NT2/D1 (cell line): ENCODE data around the gene EFTUD2.

Source experiments
- DNase-seq: peaks from one replicate; pipeline ENCODE4 v3.0.0-alpha.2; 2011; ENCODE audit warnings: low read depth, low spot score
- H3K27me3 ChIP-seq: 2 replicates; pipeline ENCODE4 v1.6.0; 2011; ENCODE audit warnings: mild to moderate bottlenecking; ENCODE audit not compliant: insufficient read length, insufficient read depth
- H3K36me3 ChIP-seq: 2 replicates; pipeline ENCODE4 v1.6.1; 2011; ENCODE audit warnings: mild to moderate bottlenecking, low read length, mixed read lengths; ENCODE audit not compliant: insufficient read depth, insufficient read length
- H3K4me1 ChIP-seq: 2 replicates; pipeline ENCODE4 v1.5.1; 2011; ENCODE audit not compliant: insufficient read depth, insufficient read length
- H3K4me3 ChIP-seq: 2 replicates; pipeline ENCODE4 v1.5.1; 2011; ENCODE audit warnings: low read depth; ENCODE audit not compliant: insufficient read length
- H3K9ac ChIP-seq: 2 replicates; pipeline ENCODE4 v1.6.0; 2011; ENCODE audit warnings: low read depth; ENCODE audit not compliant: insufficient read length
- H3K9me3 ChIP-seq: 2 replicates; pipeline ENCODE4 v1.5.1; 2011; ENCODE audit warnings: mild to moderate bottlenecking, low read length; ENCODE audit not compliant: insufficient read depth
- SUZ12 ChIP-seq: IDR thresholded peaks from 2 replicates; pipeline ENCODE4 v1.6.1; 2011; ENCODE audit not compliant: insufficient read length, insufficient read depth; ENCODE audit errors: extremely low read depth
- YY1 ChIP-seq: IDR thresholded peaks from 2 replicates; pipeline ENCODE4 v1.6.1; 2011; ENCODE audit not compliant: insufficient read length, insufficient read depth
- ZNF274 ChIP-seq: IDR thresholded peaks from 2 replicates; pipeline ENCODE4 v1.6.1; 2011; ENCODE audit warnings: mild to moderate bottlenecking, low read depth, low read length

The EFTUD2 gene

GRCh38 chr17:44903012-44903685 lies 3.9 kb upstream of the EFTUD2 start:
- Histone ChIP-seq H3K27me3 (no peaks in the 10 kb centered on the region), H3K4me1 (peaks cover 12% of the 10 kb centered on the region), H3K9ac (no peak overlapping the region), H3K36me3 (peaks cover 10% of the 10 kb centered on the region), H3K9me3 (no peaks in the 10 kb centered on the region), H3K4me3 (no peak overlapping the region)
- DNase-seq = no peak
- no peak for TF ChIP-seq YY1
- no peak for TF ChIP-seq ZNF274
- no peak for TF ChIP-seq SUZ12

- no peak overlapping the region for H3K4me3 ChIP-seq
- no peak for DNase-seq
- no peak overlapping the region for H3K9ac ChIP-seq
- H3K36me3 ChIP-seq = peaks cover 16% of the 10 kb centered on the region
- no peaks in the 10 kb centered on the region for H3K9me3 ChIP-seq
- H3K27me3 ChIP-seq = no peaks in the 10 kb centered on the region
- TF ChIP-seq ZNF274 (no peak), SUZ12 (no peak), YY1 (no peak)
- H3K4me1 ChIP-seq = peaks cover 12% of the 10 kb centered on the region
Measured at GRCh38 chr17:44902135-44902760, 3.0 kb upstream of the EFTUD2 start.

DNA sequence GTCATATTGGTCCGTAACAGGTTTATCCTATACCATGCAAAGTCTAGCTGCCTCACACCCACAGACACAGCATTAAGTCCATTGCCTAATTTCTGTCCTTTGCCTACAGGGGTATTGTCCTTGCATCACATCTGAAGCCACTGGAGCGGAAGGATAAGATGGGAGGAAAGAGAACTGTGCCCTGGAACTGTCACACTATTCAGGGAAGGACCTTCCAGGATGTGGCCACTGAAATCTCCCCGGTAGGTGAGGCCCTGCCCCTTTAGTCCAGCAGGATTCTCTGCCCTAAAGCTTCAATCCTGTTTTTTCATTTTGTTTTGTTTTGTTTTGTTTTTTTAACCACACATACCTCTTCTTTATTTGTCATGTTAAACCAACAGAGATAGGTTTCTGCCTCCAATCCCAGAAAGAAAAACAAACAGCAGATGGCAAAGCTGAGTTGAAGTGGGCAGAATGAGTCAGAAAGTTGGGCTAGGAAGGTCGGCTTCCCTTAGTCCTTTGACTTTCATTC lies 2.2 kb upstream of the EFTUD2 start:
- Histone ChIP-seq H3K27me3 (no peaks in the 10 kb centered on the region), H3K4me3 (no peak overlapping the region), H3K9ac (no peak overlapping the region), H3K9me3 (no peaks in the 10 kb centered on the region), H3K36me3 (peaks cover 19% of the 10 kb centered on the region), H3K4me1 (peaks cover 11% of the 10 kb centered on the region)
- TF ChIP-seq SUZ12 (no peak), ZNF274 (no peak), YY1 (no peak)
- DNase-seq = no peak

DNA sequence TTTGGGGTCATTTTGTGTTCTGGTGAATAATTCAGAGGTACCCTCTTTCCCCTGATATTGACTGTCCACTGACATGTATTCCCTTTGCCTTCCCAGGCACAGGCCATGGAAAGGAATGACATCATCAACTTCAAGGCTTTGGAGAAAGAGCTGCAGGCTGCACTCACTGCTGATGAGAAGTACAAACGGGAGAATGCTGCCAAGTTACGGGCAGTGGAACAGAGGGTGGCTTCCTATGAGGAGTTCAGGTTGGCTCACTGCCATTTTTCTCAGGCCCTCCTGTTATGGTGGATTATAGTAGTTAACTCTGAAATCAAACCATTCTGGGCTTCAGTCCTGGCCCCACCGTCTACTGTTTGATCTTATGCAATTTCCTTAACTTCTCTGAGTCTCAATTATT lies 1.6 kb upstream of the EFTUD2 start:
- Histone ChIP-seq H3K27me3 (no peaks in the 10 kb centered on the region), H3K36me3 (peaks cover 22% of the 10 kb centered on the region), H3K4me1 (peaks cover 6% of the 10 kb centered on the region), H3K9ac (no peak overlapping the region), H3K4me3 (no peak overlapping the region), H3K9me3 (no peaks in the 10 kb centered on the region)
- TF ChIP-seq SUZ12 (no peak), YY1 (no peak), ZNF274 (no peak)
- no peak for DNase-seq

GRCh38 chr17:44898768-44899073 lies 524 bp downstream of the EFTUD2 start:
- TF ChIP-seq ZNF274 (no peak), SUZ12 (no peak), YY1 (no peak)
- DNase-seq = no peak
- peaks cover 40% of the 10 kb centered on the region for H3K36me3 ChIP-seq
- peak overlapping the region; percentile 100 for H3K9ac ChIP-seq
- peak overlapping the region; percentile 100 for H3K4me3 ChIP-seq
- H3K9me3 ChIP-seq = no peaks in the 10 kb centered on the region
- H3K4me1 ChIP-seq = no peaks in the 10 kb centered on the region
- H3K27me3 ChIP-seq = no peaks in the 10 kb centered on the region

DNA sequence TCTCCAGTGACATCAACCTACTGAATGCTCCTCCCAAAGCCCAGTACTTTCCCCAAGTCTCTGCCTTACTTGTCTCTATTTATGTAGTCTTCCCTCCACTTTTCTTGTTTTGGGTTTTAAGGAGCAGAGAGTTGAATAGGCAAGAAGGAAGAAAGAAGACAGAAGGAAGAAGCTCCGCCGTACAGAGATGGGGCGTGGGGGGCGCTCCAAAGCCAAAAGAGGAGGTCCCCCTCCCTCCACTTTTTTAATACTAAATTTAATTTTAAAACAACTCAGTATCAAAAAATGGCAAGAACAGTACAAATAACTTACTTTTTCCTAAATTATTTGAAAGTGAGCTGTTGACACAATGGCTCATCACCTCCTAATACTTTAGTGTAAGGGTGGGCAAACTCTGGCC lies 4.6 kb downstream of the EFTUD2 start:
- peaks cover 61% of the 10 kb centered on the region for H3K36me3 ChIP-seq
- no peak overlapping the region for H3K9ac ChIP-seq
- no peaks in the 10 kb centered on the region for H3K27me3 ChIP-seq
- H3K4me3 ChIP-seq = no peak overlapping the region
- DNase-seq = no peak
- no peak for TF ChIP-seq SUZ12
- no peaks in the 10 kb centered on the region for H3K9me3 ChIP-seq
- H3K4me1 ChIP-seq = no peaks in the 10 kb centered on the region

DNA sequence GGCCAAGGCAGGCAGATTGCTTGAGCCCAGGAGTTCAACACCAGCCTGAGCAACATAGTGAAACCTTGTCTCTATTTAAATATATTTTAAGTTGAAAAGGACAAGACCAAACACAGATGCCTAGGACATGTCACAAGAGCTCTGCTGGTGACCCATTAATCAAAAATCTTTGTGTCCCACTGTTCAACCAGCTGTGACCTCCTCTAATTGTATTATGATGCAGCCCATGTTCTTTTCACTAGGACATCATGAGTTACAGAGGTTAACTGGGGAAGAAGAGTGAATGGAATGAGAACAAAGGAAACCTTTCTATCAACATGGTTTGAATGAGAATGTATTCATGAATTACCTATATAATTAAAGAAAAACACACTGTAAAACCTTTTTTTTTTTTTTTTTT lies 7.0 kb downstream of the EFTUD2 start:
- no peak overlapping the region for H3K4me3 ChIP-seq
- peaks cover 69% of the 10 kb centered on the region for H3K36me3 ChIP-seq
- no peaks in the 10 kb centered on the region for H3K9me3 ChIP-seq
- DNase-seq = no peak
- no peak overlapping the region for H3K9ac ChIP-seq
- H3K4me1 ChIP-seq = no peaks in the 10 kb centered on the region
- TF ChIP-seq ZNF274 = no peak
- TF ChIP-seq SUZ12 = no peak
- TF ChIP-seq YY1 = no peak
- H3K27me3 ChIP-seq = no peaks in the 10 kb centered on the region
